Cardiac fibroblast (primary cell): Measurements from ENCODE around the gene ACLY.
A peak's percentile ranks its signal among the peaks of the same experiment; 100 is the strongest.
"Not testable (repeated sequence)": the region's sequence is repeated elsewhere in the genome, so short reads cannot be mapped to it uniquely, and the experiment has no call there.

Experiments used
- DNase-seq, 2 donors: peaks; one replicate each; pipeline versions ENCODE4 v3.0.0 to v3.0.0-alpha.2; 2010; ENCODE audit warnings: low read depth in 2 of 2
- H3K4me3 ChIP-seq, 2 donors: replicated peaks in 1 of 2; 1 replicate in 1 of 2; 2 replicates in 1 of 2; pipeline ENCODE4 v1.5.1; 2011; ENCODE audit warnings: low read depth in 2 of 2, low read length in 2 of 2, mild to moderate bottlenecking in 2 of 2, moderate library complexity in 1 of 2
- TF ChIP-seq, protein P1 (sequence below): IDR thresholded peaks from one replicate; pipeline ENCODE4 v1.5.1; 2011; ENCODE audit warnings: low read depth, mild to moderate bottlenecking, low read length, inconsistent platforms

ACLY gene

DNA sequence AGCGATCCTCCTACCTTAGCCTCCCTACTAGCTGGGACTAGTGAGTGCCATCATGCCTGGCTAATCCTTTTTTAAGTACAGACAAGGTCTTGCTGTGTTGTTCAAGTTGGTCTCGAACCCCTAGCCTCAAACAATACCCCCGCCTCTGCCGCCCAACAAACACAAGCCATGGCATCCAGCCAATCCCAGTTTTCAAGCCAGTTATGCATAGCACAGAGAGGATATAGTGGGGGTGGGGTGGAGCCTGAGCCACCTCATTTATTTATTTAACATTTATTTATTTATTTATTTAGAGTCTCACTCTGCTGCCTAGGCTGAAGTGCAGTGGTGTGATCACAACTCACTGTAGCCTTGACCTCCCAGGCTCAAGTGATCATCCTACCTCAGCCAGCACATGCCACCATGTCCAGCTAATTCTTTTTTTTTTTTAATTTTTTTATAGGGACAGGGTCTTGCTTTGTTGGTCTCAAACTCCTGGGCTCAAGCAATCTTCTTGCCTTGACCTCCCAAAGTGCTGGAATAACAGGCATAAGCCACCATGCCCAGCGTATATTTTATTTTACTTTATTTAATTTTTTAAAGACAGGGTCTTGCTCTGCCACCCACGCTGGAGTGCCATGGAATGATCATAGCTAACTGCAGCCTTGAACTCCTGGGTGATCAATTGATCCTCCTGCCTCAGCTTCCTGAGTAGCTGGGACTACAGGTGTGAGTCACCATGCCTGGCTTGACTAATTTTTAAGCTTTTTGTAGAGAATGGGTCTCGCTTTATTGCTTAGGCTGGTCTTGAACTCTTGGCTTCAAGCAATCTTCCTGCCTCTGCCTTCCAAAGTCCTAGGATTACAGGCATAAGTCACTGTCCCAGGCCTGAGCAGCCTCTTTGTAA lies 27.4 kb downstream of the ACLY start:
- TF ChIP-seq, protein P1, sequence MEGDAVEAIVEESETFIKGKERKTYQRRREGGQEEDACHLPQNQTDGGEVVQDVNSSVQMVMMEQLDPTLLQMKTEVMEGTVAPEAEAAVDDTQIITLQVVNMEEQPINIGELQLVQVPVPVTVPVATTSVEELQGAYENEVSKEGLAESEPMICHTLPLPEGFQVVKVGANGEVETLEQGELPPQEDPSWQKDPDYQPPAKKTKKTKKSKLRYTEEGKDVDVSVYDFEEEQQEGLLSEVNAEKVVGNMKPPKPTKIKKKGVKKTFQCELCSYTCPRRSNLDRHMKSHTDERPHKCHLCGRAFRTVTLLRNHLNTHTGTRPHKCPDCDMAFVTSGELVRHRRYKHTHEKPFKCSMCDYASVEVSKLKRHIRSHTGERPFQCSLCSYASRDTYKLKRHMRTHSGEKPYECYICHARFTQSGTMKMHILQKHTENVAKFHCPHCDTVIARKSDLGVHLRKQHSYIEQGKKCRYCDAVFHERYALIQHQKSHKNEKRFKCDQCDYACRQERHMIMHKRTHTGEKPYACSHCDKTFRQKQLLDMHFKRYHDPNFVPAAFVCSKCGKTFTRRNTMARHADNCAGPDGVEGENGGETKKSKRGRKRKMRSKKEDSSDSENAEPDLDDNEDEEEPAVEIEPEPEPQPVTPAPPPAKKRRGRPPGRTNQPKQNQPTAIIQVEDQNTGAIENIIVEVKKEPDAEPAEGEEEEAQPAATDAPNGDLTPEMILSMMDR = no peak
- no peak overlapping the region for H3K4me3 ChIP-seq
- DNase-seq = peak in 1 of 2 donors; percentile 25

DNA sequence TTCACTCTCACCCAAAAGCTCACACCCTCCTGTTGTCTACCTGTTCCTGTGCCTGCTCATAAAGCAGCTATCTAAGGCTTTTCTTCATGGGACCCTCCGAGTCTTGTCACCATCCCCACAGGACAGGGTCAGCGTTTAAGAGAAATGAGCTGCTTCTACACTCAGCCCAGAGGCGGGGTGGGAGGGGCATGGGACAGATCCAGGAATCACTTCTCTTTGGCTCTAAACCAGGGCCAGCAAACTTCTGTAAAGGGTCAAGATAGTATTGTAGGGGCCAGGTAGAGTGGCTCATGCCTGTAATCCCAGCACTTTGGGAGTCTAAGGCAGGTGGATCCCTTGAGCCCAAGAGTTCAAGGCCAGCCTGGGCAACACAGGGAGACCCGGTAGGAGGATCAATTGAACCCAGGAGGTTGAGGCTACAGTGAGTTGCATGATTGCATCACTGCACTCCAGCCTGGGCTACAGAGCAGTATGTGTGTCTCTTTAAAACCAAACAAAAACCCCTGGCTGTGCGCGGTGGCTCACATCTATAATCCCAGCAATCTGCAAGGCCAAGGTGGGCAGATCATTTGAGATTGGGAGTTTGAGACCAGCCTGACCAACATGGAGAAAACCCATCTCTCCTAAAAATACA lies 30.3 kb downstream of the ACLY start:
- TF ChIP-seq, protein P1 = no peak
- no peak for DNase-seq
- no peak overlapping the region for H3K4me3 ChIP-seq

DNA sequence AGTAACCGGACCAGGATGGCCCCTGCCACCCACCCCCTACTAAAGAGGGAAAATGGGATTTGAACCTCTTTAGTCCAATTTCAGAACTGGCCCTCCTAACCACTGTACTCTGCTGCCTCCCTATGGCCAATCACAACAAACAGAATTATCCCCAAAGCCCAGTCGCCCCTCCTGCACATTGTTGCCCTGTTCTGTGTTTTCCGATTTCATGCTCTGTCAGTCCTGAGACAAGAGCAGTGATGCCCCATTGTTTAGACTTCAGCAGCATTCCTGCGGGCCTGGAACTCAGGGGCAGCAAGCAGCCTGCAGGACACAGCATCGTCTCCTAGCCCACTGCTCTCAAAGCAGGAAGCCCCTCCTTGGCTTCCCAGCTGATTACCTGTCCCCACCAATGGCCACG lies 33.0 kb downstream of the ACLY start:
- no peak overlapping the region for H3K4me3 ChIP-seq
- TF ChIP-seq, protein P1 = peak; percentile 5
- no peak for DNase-seq

DNA sequence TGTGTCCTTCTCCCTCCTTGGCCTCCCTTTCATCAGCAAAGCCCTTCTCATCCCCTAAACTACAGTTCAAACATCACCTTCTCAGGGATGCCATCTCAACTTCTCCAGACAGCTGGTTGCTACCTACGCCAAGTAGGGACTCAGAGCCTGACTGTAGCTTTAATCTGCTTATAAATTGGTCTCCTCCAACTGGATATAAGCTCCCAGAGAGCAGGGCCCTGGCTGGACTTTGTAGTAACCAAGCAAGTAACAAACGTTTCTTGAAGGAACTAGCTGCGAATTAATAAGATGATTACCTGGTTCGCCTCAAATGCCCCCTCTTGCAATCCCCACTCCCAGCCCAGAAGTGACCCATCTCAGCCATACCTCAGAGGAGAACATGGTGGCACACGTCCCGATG lies 36.0 kb downstream of the ACLY start:
- TF ChIP-seq, protein P1 = no peak
- no peak overlapping the region for H3K4me3 ChIP-seq
- no peak for DNase-seq

DNA sequence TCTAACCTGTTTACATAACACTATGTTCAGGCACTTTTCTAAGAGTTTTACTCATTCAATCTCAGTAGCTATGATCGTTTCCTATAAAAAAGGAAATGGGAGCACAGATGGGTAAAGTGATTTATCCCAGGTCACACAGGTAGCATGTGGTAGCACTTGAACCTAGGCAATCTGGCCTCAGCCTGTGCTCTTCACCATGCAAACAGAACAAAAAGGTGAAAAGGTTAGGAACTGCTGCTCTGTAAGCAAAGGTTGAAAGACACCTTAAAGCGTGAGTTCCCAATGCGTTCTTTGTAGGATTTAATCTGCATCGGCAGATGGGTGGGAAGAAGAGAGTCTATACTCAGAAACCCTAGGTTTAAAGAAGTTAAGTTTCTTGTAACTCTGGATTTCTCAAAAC lies 38.6 kb downstream of the ACLY start:
- DNase-seq = no peak
- H3K4me3 ChIP-seq = no peak overlapping the region
- TF ChIP-seq, protein P1 = no peak

DNA sequence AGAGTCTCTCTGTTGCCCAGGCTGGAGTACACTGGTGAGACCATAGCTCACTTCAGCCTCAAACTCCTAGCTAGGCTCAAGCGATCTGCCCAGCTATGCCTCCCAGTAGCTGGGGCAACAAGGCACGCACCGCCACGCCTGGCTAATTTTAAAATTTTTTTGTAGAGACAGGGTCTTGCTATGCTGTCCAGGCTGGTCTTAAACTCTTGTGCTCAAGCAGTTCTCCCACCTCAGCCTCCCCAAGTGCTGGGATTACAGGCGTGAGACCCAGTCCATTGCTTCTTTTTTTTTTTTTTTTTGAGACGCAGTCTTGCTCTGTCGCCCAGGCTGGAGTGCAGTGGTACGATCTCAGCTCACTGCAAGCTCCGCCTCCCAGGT lies 44.5 kb downstream of the ACLY start:
- DNase-seq, H3K4me3 ChIP-seq: not testable (repeated sequence)

DNA sequence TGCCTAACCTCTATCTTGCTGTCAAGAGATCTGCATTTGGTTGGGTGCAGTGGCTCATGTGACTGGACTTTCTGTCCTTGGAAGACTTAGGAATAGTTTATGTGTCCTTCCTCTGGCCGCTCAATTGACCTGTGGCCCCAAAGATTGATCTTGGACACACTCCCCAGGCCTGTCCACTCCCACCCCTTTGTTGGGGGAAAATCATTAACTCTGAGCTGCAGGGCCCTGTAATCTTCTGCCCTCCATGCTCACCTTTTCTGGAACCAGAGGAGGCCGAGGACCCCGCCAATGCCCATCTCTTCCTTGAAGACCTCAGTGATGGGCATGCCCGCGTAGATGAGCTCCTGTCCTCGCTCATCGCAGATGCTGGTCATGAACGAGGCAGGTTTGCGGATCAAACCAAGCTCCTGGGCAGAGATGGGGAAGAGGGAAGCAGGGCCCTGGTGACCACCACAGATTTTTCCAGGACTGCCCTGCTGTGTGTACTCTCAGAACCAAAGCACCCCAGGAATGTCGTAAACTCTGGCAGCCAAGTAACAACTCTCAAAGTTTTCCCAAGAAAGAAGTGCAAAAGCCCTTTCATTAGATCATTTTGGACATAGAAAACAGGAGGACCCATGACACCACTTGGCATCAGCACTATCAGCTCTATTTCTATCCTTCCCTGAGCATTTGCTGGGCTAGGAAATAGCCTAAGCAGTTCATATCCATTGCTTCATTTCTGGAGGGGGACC lies 45.0 kb downstream of the ACLY start:
- TF ChIP-seq, protein P1 = no peak
- H3K4me3 ChIP-seq = no peak overlapping the region
- DNase-seq = no peak
